ENCODE results near the gene CD53.

CD53 gene

DNA sequence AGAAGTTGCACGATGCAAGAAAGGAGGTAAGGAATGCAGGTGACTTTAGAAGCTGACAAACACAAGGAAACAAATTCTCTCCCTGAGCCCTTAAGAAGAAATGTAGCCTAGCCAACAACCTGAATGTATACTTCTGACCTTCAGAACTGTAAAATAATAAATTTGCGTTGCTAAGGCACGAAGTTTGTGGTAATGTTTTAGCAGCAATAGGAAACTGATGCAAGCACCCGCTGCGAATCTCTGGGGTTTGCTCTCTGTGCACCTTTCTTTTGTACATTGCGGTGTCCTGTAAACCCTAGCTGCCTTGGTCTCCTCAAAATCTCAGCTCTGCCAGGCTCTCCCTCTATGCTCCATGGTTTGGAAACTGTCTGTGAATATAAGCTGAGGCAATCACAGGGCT is 15.1 kb downstream of the CD53 start:
- FAIRE-seq (no peak), DNase-seq (ENCODE audit: insufficient read length, low spot score) (no peak)
- no peak for TF ChIP-seq POLR2A (IDR thresholded peaks at IDR 0.05; ENCODE audit: low read depth, low read length)

DNA sequence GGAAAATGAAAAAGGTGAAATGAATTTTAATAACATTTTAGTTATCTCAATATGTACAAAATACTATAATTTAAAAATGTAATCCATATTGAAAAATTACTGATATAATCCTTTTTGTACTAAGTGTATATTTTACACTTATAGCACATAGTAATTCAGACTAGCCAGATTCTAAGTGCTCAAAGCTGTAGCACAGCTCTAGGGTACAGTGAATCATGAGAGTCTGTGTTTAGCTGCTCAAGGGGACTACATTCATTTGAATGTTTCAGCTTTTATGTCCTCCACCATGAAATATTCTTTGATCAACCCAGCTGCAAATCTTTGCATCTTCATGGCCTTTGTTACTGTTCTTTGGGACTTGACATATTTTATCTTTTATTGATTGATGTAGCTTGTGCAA is 15.7 kb downstream of the CD53 start:
- TF ChIP-seq POLR2A (IDR thresholded peaks at IDR 0.05; ENCODE audit: low read depth, low read length), result no peak
- DNase-seq (ENCODE audit: insufficient read length, low spot score), result no peak
- no peak for FAIRE-seq

DNA sequence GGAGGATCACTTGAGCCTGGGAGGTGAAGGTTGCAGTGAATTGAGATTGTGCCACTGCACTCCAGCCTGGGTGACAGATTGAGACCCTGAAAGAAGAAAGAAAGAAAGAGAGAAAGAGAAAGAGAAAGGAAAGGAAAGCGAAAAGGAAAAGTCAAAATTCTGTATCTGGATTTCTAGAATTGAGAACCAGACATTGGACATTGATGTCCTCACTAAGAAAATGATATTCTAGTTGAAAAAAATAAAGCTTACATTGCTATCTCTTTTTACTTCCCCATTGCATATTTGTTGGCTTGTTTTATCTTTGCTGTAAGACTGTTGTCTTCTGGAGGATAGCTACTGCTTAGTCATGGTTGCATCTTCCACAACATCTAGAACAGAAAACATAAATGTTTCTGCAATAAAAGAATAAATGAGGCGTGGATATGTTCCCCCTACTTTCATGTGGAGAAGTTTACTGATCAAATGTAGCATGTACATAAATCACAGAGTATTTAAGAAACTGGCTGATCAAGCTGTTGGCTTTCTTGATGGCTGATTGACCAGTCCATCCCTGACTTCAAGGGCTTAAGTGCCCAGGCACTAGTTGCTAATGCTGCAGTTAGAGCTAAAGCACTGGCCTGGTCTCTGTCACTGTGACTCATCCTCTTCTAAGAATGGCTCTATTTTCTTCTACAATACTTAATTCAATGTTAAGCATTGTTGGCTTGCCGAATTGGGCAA is 17.7 kb downstream of the CD53 start:
- DNase-seq (ENCODE audit: insufficient read length, low spot score) (no peak), FAIRE-seq (no peak)
- TF ChIP-seq POLR2A (IDR thresholded peaks at IDR 0.05; ENCODE audit: low read depth, low read length), result no peak

DNA sequence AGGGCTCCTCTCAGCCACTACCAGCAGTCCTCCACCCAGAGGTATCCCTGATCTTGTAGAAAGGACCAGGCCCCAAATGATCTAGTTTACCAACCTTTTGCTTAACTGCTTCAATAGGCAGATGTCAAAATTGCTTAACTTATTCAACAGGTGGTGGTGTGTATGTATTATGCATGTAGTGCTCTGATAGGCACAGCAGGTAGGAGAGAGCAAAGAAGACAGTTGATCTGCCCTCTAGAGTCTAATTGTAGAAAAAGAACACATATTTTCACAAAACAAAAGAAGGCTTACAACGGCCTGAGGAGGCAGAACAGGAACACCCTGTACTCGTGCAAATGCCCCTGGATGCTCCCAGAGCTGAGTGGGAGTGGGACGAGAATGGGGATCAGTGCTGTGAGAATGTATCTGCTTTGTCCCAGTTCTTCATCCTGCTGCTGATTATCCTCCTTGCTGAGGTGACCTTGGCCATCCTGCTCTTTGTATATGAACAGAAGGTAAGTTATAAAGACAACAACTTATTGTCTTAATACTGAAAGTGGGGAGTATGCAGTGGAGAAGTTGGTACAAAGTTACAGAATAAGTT is 21.1 kb downstream of the CD53 start:
- DNase-seq (ENCODE audit: insufficient read length, low spot score), result no peak
- no peak for TF ChIP-seq POLR2A (IDR thresholded peaks at IDR 0.05; ENCODE audit: low read depth, low read length)
- FAIRE-seq, result no peak

DNA sequence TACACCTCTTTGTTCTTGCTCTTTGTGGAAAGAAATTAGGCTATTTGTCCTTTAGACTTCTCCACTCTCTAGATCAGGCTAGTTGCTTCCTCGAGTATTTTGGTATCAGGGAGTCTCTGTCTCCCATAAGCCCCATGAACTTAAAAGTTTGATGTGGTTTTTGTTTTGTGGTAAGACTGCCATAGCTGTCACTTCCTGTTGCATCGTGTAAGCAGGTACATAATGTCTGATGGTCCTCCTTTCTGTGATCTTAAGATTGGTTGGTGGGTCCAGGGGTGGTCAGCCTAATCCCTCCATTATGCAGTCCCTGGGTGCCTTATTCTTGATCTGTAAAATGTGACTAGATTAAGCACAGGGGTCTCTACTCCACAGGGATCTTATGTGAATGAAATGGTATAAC is 23.1 kb downstream of the CD53 start:
- DNase-seq (ENCODE audit: insufficient read length, low spot score), result no peak
- TF ChIP-seq POLR2A (IDR thresholded peaks at IDR 0.05; ENCODE audit: low read depth, low read length), result no peak
- no peak for FAIRE-seq

DNA sequence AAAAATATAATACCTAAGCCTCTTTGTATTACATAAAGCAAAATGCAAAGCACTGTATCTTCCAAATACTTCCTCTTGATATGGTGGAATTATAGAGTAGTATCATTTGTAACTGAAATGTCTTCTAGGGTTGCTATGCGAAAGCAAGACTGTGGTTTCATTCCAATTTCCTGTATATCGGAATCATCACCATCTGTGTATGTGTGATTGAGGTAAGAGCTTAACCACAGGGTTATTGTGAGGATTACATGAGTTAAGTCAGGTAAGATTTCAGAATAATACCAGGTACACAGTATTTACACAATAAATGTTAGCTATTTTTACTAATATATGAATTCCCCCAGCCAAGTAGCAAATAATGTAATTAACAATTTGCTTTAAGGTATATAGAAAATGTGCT is 24.7 kb downstream of the CD53 start:
- DNase-seq (ENCODE audit: insufficient read length, low spot score) (no peak), FAIRE-seq (no peak)
- TF ChIP-seq POLR2A (IDR thresholded peaks at IDR 0.05; ENCODE audit: low read depth, low read length), result no peak

DNA sequence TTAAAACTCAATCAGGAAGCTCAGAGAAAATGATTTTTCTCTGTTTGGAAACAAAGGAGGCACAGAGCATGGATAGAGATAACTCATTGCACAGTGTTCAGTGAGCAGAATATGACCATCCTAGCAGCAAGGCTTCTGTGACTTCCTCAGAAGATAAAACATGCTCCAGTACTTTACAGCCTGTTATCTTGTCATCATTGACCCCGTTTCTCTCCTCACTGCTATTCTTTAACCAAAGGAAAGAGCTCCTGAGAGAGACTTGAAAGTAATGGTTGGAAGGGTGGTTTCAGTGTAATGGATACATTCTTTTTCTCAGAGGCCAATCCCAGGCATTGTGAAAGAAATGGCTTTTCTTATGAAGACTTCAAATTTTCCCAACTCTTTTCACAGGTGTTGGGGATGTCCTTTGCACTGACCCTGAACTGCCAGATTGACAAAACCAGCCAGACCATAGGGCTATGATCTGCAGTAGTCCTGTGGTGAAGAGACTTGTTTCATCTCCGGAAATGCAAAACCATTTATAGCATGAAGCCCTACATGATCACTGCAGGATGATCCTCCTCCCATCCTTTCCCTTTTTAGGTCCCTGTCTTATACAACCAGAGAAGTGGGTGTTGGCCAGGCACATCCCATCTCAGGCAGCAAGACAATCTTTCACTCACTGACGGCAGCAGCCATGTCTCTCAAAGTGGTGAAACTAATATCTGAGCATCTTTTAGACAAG is 25.9 kb downstream of the CD53 start:
- FAIRE-seq, result no peak

DNA sequence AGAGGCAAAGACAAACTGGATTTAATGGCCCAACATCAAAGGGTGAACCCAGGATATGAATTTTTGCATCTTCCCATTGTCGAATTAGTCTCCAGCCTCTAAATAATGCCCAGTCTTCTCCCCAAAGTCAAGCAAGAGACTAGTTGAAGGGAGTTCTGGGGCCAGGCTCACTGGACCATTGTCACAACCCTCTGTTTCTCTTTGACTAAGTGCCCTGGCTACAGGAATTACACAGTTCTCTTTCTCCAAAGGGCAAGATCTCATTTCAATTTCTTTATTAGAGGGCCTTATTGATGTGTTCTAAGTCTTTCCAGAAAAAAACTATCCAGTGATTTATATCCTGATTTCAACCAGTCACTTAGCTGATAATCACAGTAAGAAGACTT is 26.5 kb downstream of the CD53 start:
- DNase-seq (ENCODE audit: insufficient read length, low spot score) (no peak), FAIRE-seq (no peak)
- no peak for TF ChIP-seq POLR2A (IDR thresholded peaks at IDR 0.05; ENCODE audit: low read depth, low read length)

More for the DNA sequence above, 25.9 kb downstream of the CD53 start:
- no peak for TF ChIP-seq POLR2A (IDR thresholded peaks at IDR 0.05; ENCODE audit: low read depth, low read length)
- DNase-seq (ENCODE audit: insufficient read length, low spot score), result no peak

DNA sequence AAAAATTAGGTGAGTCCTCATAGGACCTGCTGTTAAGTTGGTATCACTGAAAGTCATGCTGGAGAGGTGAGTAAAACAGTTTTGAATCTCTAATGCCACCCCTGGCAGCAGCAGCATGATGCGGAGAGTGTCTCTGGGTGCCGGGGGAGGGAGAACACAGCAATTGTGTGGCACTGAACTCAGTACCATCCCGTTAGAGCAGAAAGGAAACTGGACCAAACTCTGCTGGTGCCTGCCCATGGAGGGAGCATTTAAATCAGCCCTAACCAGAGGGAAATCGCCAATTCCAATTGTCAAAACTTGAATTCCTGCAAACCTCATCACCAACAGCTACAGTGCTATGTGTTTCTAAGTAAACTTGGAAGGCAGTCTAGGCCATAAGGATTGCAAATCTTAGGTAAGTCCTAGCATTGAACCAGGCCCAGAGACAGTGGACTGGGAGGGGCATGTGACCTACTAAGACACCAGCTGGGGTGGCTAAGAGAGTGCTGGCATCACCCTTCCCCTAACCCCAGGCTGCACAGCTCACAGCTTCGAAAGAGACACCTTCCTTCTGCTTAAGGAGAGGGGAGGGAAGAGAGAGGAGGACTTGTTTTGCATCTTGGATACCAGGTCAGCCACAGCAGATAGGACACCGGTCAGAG is 30.0 kb downstream of the CD53 start:
- no peak for DNase-seq (ENCODE audit: insufficient read length, low spot score)
- FAIRE-seq, result no peak
- no peak for TF ChIP-seq POLR2A (IDR thresholded peaks at IDR 0.05; ENCODE audit: low read depth, low read length)

DNA sequence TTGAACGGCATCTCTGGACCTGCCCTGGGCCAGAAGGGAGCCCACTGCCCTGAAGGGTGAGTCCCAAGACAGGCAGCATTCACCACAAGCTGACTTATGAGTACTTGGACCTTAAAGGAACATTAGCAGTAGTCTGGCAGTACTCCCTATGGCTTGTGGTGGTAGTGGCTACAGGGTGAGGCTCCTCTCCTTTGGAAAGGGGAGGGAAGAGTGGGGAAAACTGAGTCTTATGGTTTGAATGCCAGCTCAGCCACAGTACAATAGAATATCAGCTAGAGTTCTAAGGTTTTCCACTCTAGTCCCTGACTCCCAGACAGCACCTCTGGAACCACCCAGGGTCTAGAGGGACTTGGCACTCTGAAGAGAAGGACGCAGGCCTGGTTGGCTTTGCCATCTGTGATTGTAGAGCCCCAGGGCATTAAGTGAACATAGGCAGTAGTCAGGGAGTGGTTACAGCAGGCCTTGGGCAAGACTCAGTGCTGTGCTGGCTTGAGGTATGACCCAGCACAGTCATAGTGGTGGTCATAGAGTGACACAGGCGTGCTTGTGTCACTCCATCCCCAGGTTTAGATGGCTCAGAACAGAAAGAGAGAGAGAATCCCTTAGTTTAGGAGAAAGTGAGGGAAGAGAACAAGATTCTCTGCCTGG is 31.0 kb downstream of the CD53 start:
- TF ChIP-seq POLR2A (IDR thresholded peaks at IDR 0.05; ENCODE audit: low read depth, low read length), result no peak
- FAIRE-seq, result no peak
- DNase-seq (ENCODE audit: insufficient read length, low spot score), result no peak

DNA sequence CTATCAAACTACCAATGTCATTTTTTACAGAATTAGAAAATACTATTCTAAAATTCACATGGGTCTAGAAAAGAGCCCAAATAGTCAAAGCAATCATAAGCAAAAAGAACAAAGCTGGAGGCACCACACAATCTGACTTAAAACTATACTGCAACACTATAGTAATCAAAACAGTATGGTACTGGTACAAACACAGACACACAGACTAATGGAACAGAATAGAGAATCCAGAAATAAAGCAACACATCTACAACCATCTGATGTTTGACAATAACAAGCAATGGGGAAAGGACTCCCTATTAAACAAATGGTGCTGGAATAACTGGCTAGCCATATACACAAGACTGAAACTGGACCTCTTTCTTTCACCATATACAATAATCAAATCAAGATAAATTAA is 39.8 kb downstream of the CD53 start:
- no peak for FAIRE-seq

DNA sequence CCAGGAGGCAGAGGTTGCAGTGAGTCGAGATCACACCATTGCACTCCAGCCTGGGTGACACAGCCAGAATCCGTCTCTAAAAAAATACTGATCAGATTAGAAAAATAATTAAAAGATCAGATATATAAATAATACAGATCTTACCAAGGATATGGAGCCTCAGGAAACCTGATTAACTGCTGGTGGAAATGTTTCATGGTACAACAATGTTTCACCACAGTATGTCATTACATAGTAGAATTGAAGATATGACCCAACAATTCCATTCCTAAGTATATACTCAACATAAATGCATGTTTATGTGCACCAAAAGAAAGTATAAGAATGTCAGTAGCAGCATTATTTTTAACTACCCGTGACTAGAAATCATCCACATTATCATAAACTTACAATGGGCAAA is 41.7 kb downstream of the CD53 start:
- DNase-seq (ENCODE audit: insufficient read length, low spot score) (no peak), FAIRE-seq (no peak)
- TF ChIP-seq POLR2A (IDR thresholded peaks at IDR 0.05; ENCODE audit: low read depth, low read length), result no peak

More for the DNA sequence above, 39.8 kb downstream of the CD53 start:
- DNase-seq (ENCODE audit: insufficient read length, low spot score), result no peak
- TF ChIP-seq POLR2A (IDR thresholded peaks at IDR 0.05; ENCODE audit: low read depth, low read length), result no peak

DNA sequence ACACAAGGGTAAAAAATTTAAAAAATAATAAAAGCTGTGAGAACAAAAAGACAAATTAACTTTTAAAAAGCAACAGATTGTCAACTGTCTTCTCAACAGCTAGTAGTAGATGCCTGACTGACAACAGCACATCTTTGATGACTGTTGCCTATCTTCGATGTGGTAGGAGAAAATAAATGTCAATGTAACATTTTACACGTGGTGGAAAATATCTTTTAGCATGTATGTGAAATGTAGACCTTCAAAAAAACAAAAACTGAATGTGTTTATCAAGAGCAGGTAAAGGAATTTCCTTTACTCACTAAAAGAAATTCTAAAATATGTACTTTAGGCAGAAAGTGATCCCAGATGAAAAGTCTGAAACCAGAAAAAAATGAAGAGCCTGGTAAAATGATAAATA is 42.9 kb downstream of the CD53 start:
- FAIRE-seq, result no peak
- no peak for DNase-seq (ENCODE audit: insufficient read length, low spot score)
- no peak for TF ChIP-seq POLR2A (IDR thresholded peaks at IDR 0.05; ENCODE audit: low read depth, low read length)

DNA sequence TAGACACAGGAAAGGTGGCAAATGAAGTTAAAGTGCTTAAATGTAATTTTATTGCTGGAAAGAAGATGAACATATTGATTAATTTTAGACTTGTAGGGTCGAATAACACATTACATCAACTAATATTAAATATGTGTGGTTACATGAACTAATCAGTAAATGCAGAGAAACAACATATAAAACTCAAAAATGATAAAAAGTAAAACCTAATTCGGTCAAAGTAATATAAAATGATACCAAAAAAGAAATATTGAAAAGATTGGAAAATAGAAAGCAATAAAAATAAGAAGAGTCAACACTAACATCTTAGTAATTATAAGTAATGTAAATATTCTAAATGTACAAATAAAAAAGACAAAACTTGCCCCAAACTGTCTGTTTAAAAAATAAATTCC is 43.3 kb downstream of the CD53 start:
- no peak for TF ChIP-seq POLR2A (IDR thresholded peaks at IDR 0.05; ENCODE audit: low read depth, low read length)
- no peak for FAIRE-seq
- DNase-seq (ENCODE audit: insufficient read length, low spot score), result no peak

All from H54 (cell line).